HepG2 (cell line): ENCODE results near the gene KDM2B. TPM values are rescaled to one million over a fixed set of nuclear protein-coding genes. Genes with fewer than 3 reads are reported as not detected.

Experiments
- ARNT ChIP-seq: fragments of 450-650 bp; IDR thresholded peaks from 2 replicates; pipeline ENCODE4 v1.6.1; 2017
- ATF7 ChIP-seq, 2 experiments: fragments of 450-650 bp in 1 of 2; sonication (generic) in 1 of 2; formaldehyde crosslinking in 1 of 2; IDR thresholded peaks; 2 replicates each; pipeline versions ENCODE4 v1.4.0 to v1.6.1; 2016 to 2020; ENCODE audit warnings: antibody characterized with exemption in 1 of 2, mild to moderate bottlenecking in 1 of 2, missing genetic modification reagents in 1 of 2
- GABPB1 ChIP-seq: IDR thresholded peaks from 2 replicates; pipeline ENCODE4 v1.6.1; 2016; ENCODE audit warnings: mild to moderate bottlenecking, missing genetic modification reagents, moderate library complexity, missing compliant biosample characterization
- NFYB ChIP-seq: sonication (generic); formaldehyde crosslinking; IDR thresholded peaks from 2 replicates; pipeline ENCODE4 v1.4.0; 2020; ENCODE audit warnings: missing genetic modification reagents
- SSRP1 ChIP-seq: IDR thresholded peaks from 2 replicates; pipeline ENCODE4 v1.6.1; 2016; ENCODE audit warnings: control low read depth
- ZBTB21 ChIP-seq: sonication (generic); formaldehyde crosslinking; IDR thresholded peaks from 2 replicates; pipeline ENCODE4 v1.4.0; 2020; ENCODE audit warnings: missing genetic modification reagents
- ZNF687 ChIP-seq: sonication (generic); formaldehyde crosslinking; IDR thresholded peaks from 2 replicates; pipeline ENCODE4 v1.5.1; 2020; ENCODE audit warnings: mild to moderate bottlenecking, missing genetic modification reagents, moderate library complexity
- polyA plus RNA-seq, 8 experiments: library from polyadenylated mRNA; depleted of rRNA in 3 of 8; stranded (reverse) in 7 of 8; unstranded in 1 of 8; fragments of >200 nt; fragmentation: Illumina TruSeq in 4 of 8; extraction: Trizol in 4 of 8; gene quantifications; 2 replicates each; pipeline versions ENCODE4 v1.2.1 to v1.2.3, GENCODE V29; 2011 to 2016; ENCODE audit warnings: low read depth in 4 of 8, missing spikeins in 1 of 8, mixed read lengths in 1 of 8; ENCODE audit not compliant: insufficient read depth in 1 of 8
- total RNA-seq, 5 experiments: library from RNA; depleted of rRNA; stranded (reverse); fragments of >200 nt; fragmentation: Illumina TruSeq; extraction: Trizol; gene quantifications; 2 replicates each; pipeline ENCODE4 v1.2.3, GENCODE V29; 2016; ENCODE audit warnings: low read depth in 1 of 5

KDM2B gene
- total and polyA plus RNA-seq, 2 of the 13 experiments (the other 11 are each of a cell fraction or from before 2014, with no cell fraction given): 17.5 to 26.1 TPM

GRCh38 chr12:121494093-121494787, 86.6 kb downstream of the KDM2B start (continued):
- TF ChIP-seq ZNF687 (CRISPR knock-in tag) (peak; percentile 30; the same call in 1 of the 2 replicates), GABPB1 (CRISPR knock-in tag) (no peak), ARNT (no peak), ZBTB21 (CRISPR knock-in tag) (no peak), ATF7 (IDR thresholded peaks at IDR 0.05) (no peak), ATF7 (CRISPR knock-in tag; IDR thresholded peaks at IDR 0.05) (no peak), NFYB (CRISPR knock-in tag) (no peak), SSRP1 (no peak)
